Naive thymus-derived CD4-positive, alpha-beta T cell (primary cell): ENCODE results near the gene HAVCR1. TPM values are rescaled to one million over a fixed set of nuclear protein-coding genes. Genes with fewer than 3 reads are reported as not detected.
"Not testable (repeated sequence)": the region's sequence is repeated elsewhere in the genome, so short reads cannot be mapped to it uniquely, and the experiment has no call there.

ENCODE experiments used
- ATAC-seq: fragments of 150-1000 bp; cut with Tn5 transposase; 2 replicates; pipeline ENCODE4 v1.10.0; 2021; ENCODE audit warnings: mild to moderate bottlenecking, moderate library complexity
- CTCF ChIA-PET: fragments of 350-600 bp; sonication (Branson Sonifier 250); formaldehyde crosslinking; loops from one replicate; lab custom pipeline; 2021; ENCODE audit warnings: antibody characterized with exemption; lab: Charles Lee
- POLR2A ChIA-PET: fragments of 350-600 bp; sonication (Branson Sonifier 250); formaldehyde crosslinking; loops from one replicate; lab custom pipeline; 2021; ENCODE audit warnings: antibody characterized with exemption, inconsistent platforms; lab: Charles Lee
- DNase-seq, 9 donors: peaks; one replicate each; pipeline versions ENCODE4 v3.0.0 to v3.0.0-alpha.2; 2020 to 2022; ENCODE audit warnings: mixed read lengths in 1 of 9
- H3K27ac ChIP-seq: one replicate; pipeline ENCODE4 v1.7.0; 2013; ENCODE audit warnings: mild to moderate bottlenecking, low read depth, low read length, moderate library complexity
- H3K27me3 ChIP-seq, 2 donors: one replicate each; pipeline ENCODE4 v1.7.0; 2013; ENCODE audit warnings: low read length in 2 of 2, mild to moderate bottlenecking in 2 of 2, moderate library complexity in 2 of 2; ENCODE audit not compliant: control insufficient read depth in 2 of 2, insufficient read depth in 2 of 2
- H3K36me3 ChIP-seq, 3 experiments: 1 replicate in 2 of 3; 2 replicates in 1 of 3; pipeline ENCODE4 v1.7.0; 2013; ENCODE audit warnings: low read length in 3 of 3, mild to moderate bottlenecking in 3 of 3, moderate library complexity in 1 of 3; ENCODE audit not compliant: insufficient read depth in 3 of 3, control insufficient read depth in 2 of 3
- H3K4me1 ChIP-seq, 2 donors: one replicate each; pipeline ENCODE4 v1.7.0; 2013; ENCODE audit warnings: low read length in 2 of 2, mild to moderate bottlenecking in 2 of 2, moderate library complexity in 1 of 2; ENCODE audit not compliant: control insufficient read depth in 2 of 2, insufficient read depth in 2 of 2
- H3K4me3 ChIP-seq: 2 replicates; pipeline ENCODE4 v1.7.0; 2013; ENCODE audit warnings: mild to moderate bottlenecking, low read length
- H3K9me3 ChIP-seq, 3 experiments: 1 replicate in 2 of 3; 2 replicates in 1 of 3; pipeline ENCODE4 v1.7.0; 2013; ENCODE audit warnings: low read length in 3 of 3; ENCODE audit not compliant: control insufficient read depth in 2 of 3
- H3K27ac Mint-ChIP-seq, 9 donors: one replicate each; pipeline ENCODE4 v1.8.0; 2020 to 2022; ENCODE audit warnings: mixed read lengths in 9 of 9, mild to moderate bottlenecking in 8 of 9, moderate library complexity in 5 of 9, inconsistent platforms in 2 of 9
- H3K27me3 Mint-ChIP-seq, 5 donors: one replicate each; pipeline ENCODE4 v1.8.0; 2021 to 2022; ENCODE audit warnings: mixed read lengths in 5 of 5, mild to moderate bottlenecking in 1 of 5
- H3K36me3 Mint-ChIP-seq, 5 donors: one replicate each; pipeline ENCODE4 v1.8.0; 2020 to 2022; ENCODE audit warnings: mixed read lengths in 5 of 5, mild to moderate bottlenecking in 3 of 5, inconsistent platforms in 1 of 5
- H3K4me1 Mint-ChIP-seq, 7 donors: one replicate each; pipeline ENCODE4 v1.8.0; 2020 to 2022; ENCODE audit warnings: mixed read lengths in 7 of 7, mild to moderate bottlenecking in 3 of 7, inconsistent platforms in 1 of 7
- H3K4me3 Mint-ChIP-seq, 10 donors: one replicate each; pipeline ENCODE4 v1.8.0; 2020 to 2022; ENCODE audit warnings: mild to moderate bottlenecking in 10 of 10, mixed read lengths in 10 of 10, moderate library complexity in 6 of 10, inconsistent platforms in 2 of 10
- H3K9me3 Mint-ChIP-seq, 11 donors: one replicate each; pipeline ENCODE4 v1.8.0; 2020 to 2022; ENCODE audit warnings: mixed read lengths in 11 of 11, mild to moderate bottlenecking in 4 of 11, inconsistent platforms in 1 of 11, moderate library complexity in 1 of 11
- intact Hi-C, 2 donors: fragments of 100-400 bp; cut with micrococcal nuclease; formaldehyde crosslinking; loops; one replicate each; pipeline ENCODE4 v1.15.1; 2023
- polyA plus RNA-seq, 2 donors: library from polyadenylated mRNA; unstranded; fragments of 300-500 nt; fragmentation: Illumina TruSeq; gene quantifications; one replicate each; pipeline ENCODE4 v1.2.3, GENCODE V29; 2021
- total RNA-seq, 6 experiments: library from RNA in 5 of 6; stranded (reverse) in 5 of 6; gene quantifications; 1 replicate in 5 of 6; 2 replicates in 1 of 6; pipeline ENCODE4 v1.2.3 and lab custom pipeline; 2021 to 2026

The HAVCR1 gene
- total and polyA plus RNA-seq, 7 experiments from 2014 or later, result 2.1 to 32.3 (median 7.7) TPM

GRCh38 chr5:157024208-157024959 lies 34.5 kb downstream of the HAVCR1 start:
- H3K9me3 ChIP-seq, result no peaks in the 10 kb centered on the region
- Mint-ChIP-seq H3K4me1 (peaks cover 16 to 86% (median 30%) of the 10 kb centered on the region in 7 donors), H3K4me3 (peak overlapping the region in 6 of 10 donors; percentile 10 to 66 (median 40)), H3K27ac (peak overlapping the region; percentile 57 to 92 (median 86)), H3K36me3 (peaks cover 0 to 41% (median 5%) of the 10 kb centered on the region in 5 donors), H3K9me3 (peaks cover 0 to 18% (median 0%) of the 10 kb centered on the region in 11 donors), H3K27me3 (no peaks in the 10 kb centered on the region)
- no peak overlapping the region for H3K4me3 ChIP-seq
- DNase-seq (no peak), ATAC-seq (no peak)
- ChIA-PET CTCF (interaction anchor here (0.7 kb wide), 1 partner anchor 107 kb away, joined by 4 read pairs; no protein-coding TSS in a partner anchor), POLR2A (interaction anchor here (1.2 kb wide), 1 partner anchor 296 kb away, joined by 3 read pairs; no protein-coding TSS in a partner anchor)
- intact Hi-C loops, result loop anchor here (2.0 to 10.0 kb wide), 6 partner anchors 14 to 230 kb away; partner anchors contain the start of gene MED7 (in 1 of the 2)
- peaks cover 16 to 23% of the 10 kb centered on the region in 2 donors for H3K4me1 ChIP-seq
- no peaks in the 10 kb centered on the region for H3K36me3 ChIP-seq
- no peaks in the 10 kb centered on the region for H3K27me3 ChIP-seq
- peak overlapping the region; percentile 40 for H3K27ac ChIP-seq

GRCh38 chr5:157022024-157022423 lies 36.9 kb downstream of the HAVCR1 start:
- Mint-ChIP-seq H3K9me3 (peaks cover 0 to 25% (median 9%) of the 10 kb centered on the region in 11 donors), H3K4me1 (peaks cover 13 to 65% (median 30%) of the 10 kb centered on the region in 7 donors), H3K27ac (peak overlapping the region in 3 of 9 donors; percentile 12 to 65 (median 56)), H3K36me3 (peaks cover 0 to 47% (median 15%) of the 10 kb centered on the region in 5 donors), H3K27me3 (no peaks in the 10 kb centered on the region), H3K4me3 (no peak overlapping the region)
- no peak overlapping the region for H3K4me3 ChIP-seq
- POLR2A ChIA-PET, result no interaction called here
- H3K27me3 ChIP-seq, result no peaks in the 10 kb centered on the region
- ATAC-seq, result no peak
- H3K27ac ChIP-seq, result no peak overlapping the region
- no peak for DNase-seq
- no peaks in the 10 kb centered on the region for H3K36me3 ChIP-seq
- H3K9me3 ChIP-seq, result peaks cover 0 to 13% (median 0%) of the 10 kb centered on the region in 3 experiments
- intact Hi-C loops, result loop anchor here in 1 of 2 donors (10.0 kb wide), 1 partner anchor 233 kb away; no protein-coding TSS in a partner anchor
- CTCF ChIA-PET, result no interaction called here
- H3K4me1 ChIP-seq, result peaks cover 16 to 21% of the 10 kb centered on the region in 2 donors

GRCh38 chr5:157020511-157021222 lies 38.2 kb downstream of the HAVCR1 start:
- no peak overlapping the region for H3K4me3 ChIP-seq
- ChIA-PET CTCF (no interaction called here), POLR2A (interaction anchor here (0.5 to 0.6 kb wide), 3 partner anchors 19 to 315 kb away, joined by 3 read pairs; no protein-coding TSS in a partner anchor)
- peaks cover 0 to 15% (median 0%) of the 10 kb centered on the region in 3 experiments for H3K9me3 ChIP-seq
- H3K4me3 Mint-ChIP-seq, result no peak overlapping the region
- ATAC-seq (no peak), DNase-seq (no peak)
- H3K36me3 ChIP-seq, result no peaks in the 10 kb centered on the region
- H3K4me1 Mint-ChIP-seq, result peaks cover 13 to 53% (median 23%) of the 10 kb centered on the region in 7 donors
- no peaks in the 10 kb centered on the region for H3K27me3 Mint-ChIP-seq
- intact Hi-C loops, result loop anchor here in 1 of 2 donors (10.0 kb wide), 1 partner anchor 234 kb away; no protein-coding TSS in a partner anchor
- peaks cover 0 to 57% (median 23%) of the 10 kb centered on the region in 5 donors for H3K36me3 Mint-ChIP-seq
- H3K27ac Mint-ChIP-seq, result no peak overlapping the region
- peaks cover 0 to 28% (median 11%) of the 10 kb centered on the region in 11 donors for H3K9me3 Mint-ChIP-seq
- H3K27ac ChIP-seq, result no peak overlapping the region
- H3K4me1 ChIP-seq, result peaks cover 14% of the 10 kb centered on the region in 2 donors
- H3K27me3 ChIP-seq, result no peaks in the 10 kb centered on the region

GRCh38 chr5:157020002-157020401 lies 38.9 kb downstream of the HAVCR1 start:
- Histone ChIP-seq H3K27me3 (no peaks in the 10 kb centered on the region), H3K4me1 (peaks cover 7 to 10% of the 10 kb centered on the region in 2 donors), H3K9me3 (peaks cover 0 to 15% (median 0%) of the 10 kb centered on the region in 3 experiments), H3K4me3 (no peak overlapping the region), H3K36me3 (no peaks in the 10 kb centered on the region), H3K27ac (no peak overlapping the region)
- H3K4me3 Mint-ChIP-seq, result no peak overlapping the region
- intact Hi-C loops, result loop anchor here in 1 of 2 donors (10.0 kb wide), 1 partner anchor 235 kb away; no protein-coding TSS in a partner anchor
- ChIA-PET CTCF (no interaction called here), POLR2A (interaction anchor here (0.5 to 0.6 kb wide), 2 partner anchors 18 to 316 kb away, joined by 3 read pairs; no protein-coding TSS in a partner anchor)
- peaks cover 0 to 56% (median 24%) of the 10 kb centered on the region in 5 donors for H3K36me3 Mint-ChIP-seq
- ATAC-seq (no peak), DNase-seq (no peak)
- peaks cover 9 to 46% (median 16%) of the 10 kb centered on the region in 7 donors for H3K4me1 Mint-ChIP-seq
- peaks cover 0 to 27% (median 11%) of the 10 kb centered on the region in 11 donors for H3K9me3 Mint-ChIP-seq
- peak overlapping the region in 1 of 9 donors; percentile 15 for H3K27ac Mint-ChIP-seq
- H3K27me3 Mint-ChIP-seq, result no peaks in the 10 kb centered on the region

GRCh38 chr5:157014143-157014542 lies 44.8 kb downstream of the HAVCR1 start:
- H3K4me1 Mint-ChIP-seq, H3K4me1 ChIP-seq, CTCF ChIA-PET, H3K27ac ChIP-seq, intact Hi-C loops, H3K4me3 ChIP-seq, H3K27me3 ChIP-seq, H3K36me3 ChIP-seq, DNase-seq, POLR2A ChIA-PET, H3K4me3 Mint-ChIP-seq, ATAC-seq, H3K27me3 Mint-ChIP-seq, H3K27ac Mint-ChIP-seq: not testable (repeated sequence)
- peaks cover 0 to 15% (median 0%) of the 10 kb centered on the region in 3 experiments for H3K9me3 ChIP-seq
- peaks cover 0 to 51% (median 34%) of the 10 kb centered on the region in 5 donors for H3K36me3 Mint-ChIP-seq
- peaks cover 0 to 37% (median 17%) of the 10 kb centered on the region in 11 donors for H3K9me3 Mint-ChIP-seq

GRCh38 chr5:157006262-157006661 lies 52.7 kb downstream of the HAVCR1 start:
- H3K27me3 Mint-ChIP-seq, result no peaks in the 10 kb centered on the region
- peaks cover 16 to 56% (median 38%) of the 10 kb centered on the region in 5 donors for H3K36me3 Mint-ChIP-seq
- DNase-seq (no peak), ATAC-seq (no peak)
- Histone ChIP-seq H3K9me3 (no peaks in the 10 kb centered on the region), H3K27me3 (no peaks in the 10 kb centered on the region), H3K27ac (no peak overlapping the region), H3K36me3 (no peaks in the 10 kb centered on the region), H3K4me3 (no peak overlapping the region), H3K4me1 (no peaks in the 10 kb centered on the region)
- ChIA-PET POLR2A (no interaction called here), CTCF (no interaction called here)
- H3K27ac Mint-ChIP-seq, result no peak overlapping the region
- H3K4me3 Mint-ChIP-seq, result no peak overlapping the region
- H3K9me3 Mint-ChIP-seq, result peaks cover 4 to 42% (median 8%) of the 10 kb centered on the region in 11 donors
- peaks cover 0 to 21% (median 0%) of the 10 kb centered on the region in 7 donors for H3K4me1 Mint-ChIP-seq
- intact Hi-C loops, result no loop called here
